B cell (primary cell): ENCODE results near the gene HS3ST5. TPM values are rescaled to one million over a fixed set of nuclear protein-coding genes. Genes with fewer than 3 reads are reported as not detected.

Experiments used
- ATAC-seq: fragments of 200-7000 bp; cut with Tn5 transposase; one replicate; pipeline ENCODE4 v1.10.0; 2021; ENCODE audit warnings: low read depth, mild to moderate bottlenecking, moderate number of reproducible peaks, moderate library complexity
- CTCF ChIA-PET: fragments of 350-600 bp; sonication (Branson Sonifier 250); formaldehyde crosslinking; loops from one replicate; lab custom pipeline; 2021; ENCODE audit warnings: antibody characterized with exemption, inconsistent platforms; lab: Charles Lee
- POLR2A ChIA-PET: fragments of 350-600 bp; sonication (Branson Sonifier 250); formaldehyde crosslinking; loops from one replicate; lab custom pipeline; 2021; ENCODE audit warnings: antibody characterized with exemption; lab: Charles Lee
- DNase-seq: peaks from one replicate; pipeline ENCODE4 v3.0.0; 2013
- H2AFZ ChIP-seq: 2 replicates; pipeline ENCODE4 v1.6.1; 2012; ENCODE audit warnings: mild to moderate bottlenecking, low read depth, low read length; ENCODE audit not compliant: insufficient read depth, poor library complexity, severe bottlenecking
- H3K27ac ChIP-seq, 2 donors: 1 replicate in 1 of 2; 2 replicates in 1 of 2; pipeline ENCODE4 v1.5.1; 2012 to 2013; ENCODE audit warnings: low read length in 2 of 2, mild to moderate bottlenecking in 2 of 2, moderate library complexity in 1 of 2
- H3K27me3 ChIP-seq, 4 experiments: fragments of 200-600 bp in 1 of 4; sonication (generic) in 1 of 4; replicated peaks in 1 of 4; 1 replicate in 2 of 4; 2 replicates in 2 of 4; pipeline versions ENCODE4 v1.6.1 to v1.7.0; 2013 to 2016; ENCODE audit warnings: low read length in 3 of 4, mild to moderate bottlenecking in 2 of 4, mixed read lengths in 1 of 4, moderate library complexity in 1 of 4; ENCODE audit not compliant: insufficient read depth in 4 of 4, control insufficient read depth in 3 of 4; ENCODE audit errors: control extremely low read depth in 1 of 4
- H3K36me3 ChIP-seq, 2 experiments: replicated peaks in 1 of 2; 1 replicate in 1 of 2; 2 replicates in 1 of 2; pipeline versions ENCODE4 v1.6.1 to v1.7.1; 2013; ENCODE audit warnings: low read length in 1 of 2; ENCODE audit not compliant: insufficient read depth in 2 of 2, control insufficient read depth in 1 of 2; ENCODE audit errors: control extremely low read depth in 1 of 2, extremely low read depth in 1 of 2
- H3K4me1 ChIP-seq, 2 donors: fragments of 200-600 bp in 1 of 2; sonication (generic) in 1 of 2; 1 replicate in 1 of 2; 2 replicates in 1 of 2; pipeline versions ENCODE4 v1.5.1 to v1.6.1; 2013 to 2017; ENCODE audit warnings: low read length in 2 of 2; ENCODE audit not compliant: control insufficient read depth in 2 of 2, insufficient read depth in 2 of 2
- H3K4me2 ChIP-seq: replicated peaks from 2 replicates; pipeline ENCODE3; 2012; ENCODE audit warnings: mild to moderate bottlenecking, low read depth, low read length; ENCODE audit not compliant: poor library complexity, severe bottlenecking
- H3K4me3 ChIP-seq, 5 experiments: fragments of 200-600 bp in 1 of 5; sonication (generic) in 1 of 5; 1 replicate in 3 of 5; 2 replicates in 2 of 5; pipeline versions ENCODE4 v1.5.1 to v1.7.0; 2011 to 2016; ENCODE audit warnings: low read length in 4 of 5, mild to moderate bottlenecking in 4 of 5, low read depth in 2 of 5, control low read depth in 1 of 5, moderate library complexity in 1 of 5; ENCODE audit not compliant: insufficient read depth in 1 of 5; ENCODE audit errors: control extremely low read depth in 1 of 5, extremely low read depth in 1 of 5
- H3K79me2 ChIP-seq: fragments of 200-600 bp; sonication (generic); one replicate; pipeline ENCODE4 v1.6.0; 2016; ENCODE audit warnings: low read length; ENCODE audit not compliant: control insufficient read depth, insufficient read depth
- H3K9ac ChIP-seq: fragments of 200-600 bp; sonication (generic); 2 replicates; pipeline ENCODE4 v1.6.1; 2017; ENCODE audit warnings: mild to moderate bottlenecking, low read length, moderate library complexity
- H3K9me3 ChIP-seq, 3 donors: one replicate each; pipeline versions ENCODE4 v1.6.1 to v1.7.1; 2013; ENCODE audit warnings: low read length in 2 of 3; ENCODE audit not compliant: control insufficient read depth in 2 of 3, insufficient read depth in 1 of 3; ENCODE audit errors: control extremely low read depth in 1 of 3
- H4K20me1 ChIP-seq: 2 replicates; pipeline ENCODE4 v1.6.0; 2012; ENCODE audit warnings: mild to moderate bottlenecking, low read length; ENCODE audit not compliant: insufficient read depth, control insufficient read depth, poor library complexity, severe bottlenecking
- H3K27ac Mint-ChIP-seq: one replicate; pipeline ENCODE4 v1.8.0; 2021; ENCODE audit warnings: mixed read lengths
- H3K27me3 Mint-ChIP-seq: one replicate; pipeline ENCODE4 v1.8.0; 2021; ENCODE audit warnings: mixed read lengths
- H3K4me1 Mint-ChIP-seq: one replicate; pipeline ENCODE4 v1.8.0; 2021; ENCODE audit warnings: mixed read lengths
- H3K4me3 Mint-ChIP-seq: one replicate; pipeline ENCODE4 v1.8.0; 2021; ENCODE audit warnings: mixed read lengths
- H3K9me3 Mint-ChIP-seq: one replicate; pipeline ENCODE4 v1.8.0; 2022; ENCODE audit warnings: mixed read lengths; ENCODE audit not compliant: insufficient read depth
- CTCF ChIP-seq: fragments of 200-600 bp; IDR thresholded peaks from one replicate; pipeline ENCODE4 v1.8.0; 2022; ENCODE audit warnings: antibody characterized with exemption, mild to moderate bottlenecking
- EZH2 ChIP-seq: IDR thresholded peaks from 2 replicates; pipeline ENCODE4 v1.6.1; 2012; ENCODE audit warnings: borderline replicate concordance, low read depth, mild to moderate bottlenecking, moderate library complexity, low read length; ENCODE audit not compliant: insufficient read depth, poor library complexity, severe bottlenecking
- WGBS: methylation state at CpG from one replicate; pipeline ENCODE4 v1.1.5; 2013; ENCODE audit warnings: missing lambda C conversion rate; ENCODE audit not compliant: insufficient coverage; 5-methylcytosine and 5-hydroxymethylcytosine counted together
- intact Hi-C: fragments of 100-400 bp; cut with micrococcal nuclease; formaldehyde crosslinking; loops from one replicate; pipeline ENCODE4 v1.10.0; 2022
- polyA plus RNA-seq: library from polyadenylated mRNA; depleted of rRNA; stranded (reverse); fragments of >200 nt; gene quantifications from 2 replicates; pipeline ENCODE4 v1.2.3, GENCODE V29; 2012
- total RNA-seq, 2 donors: library from RNA; stranded (reverse); fragments of 120-200 nt in 1 of 2; gene quantifications; 1 replicate in 1 of 2; 2 replicates in 1 of 2; pipeline versions ENCODE4 v1.2.3 to v1.2.4, GENCODE V29; 2013 to 2022

HS3ST5 gene
- total and polyA plus RNA-seq, 2 donors (not counting 1 experiment from before 2014, with no cell fraction given) = not detected

GRCh38 chr6:114125576-114125975 lies 217.2 kb downstream of the HS3ST5 start:
- no peaks in the 10 kb centered on the region for H3K9me3 ChIP-seq
- H3K27ac ChIP-seq = no peak overlapping the region
- Mint-ChIP-seq H3K4me1 (no peaks in the 10 kb centered on the region), H3K4me3 (no peak overlapping the region), H3K27ac (no peak overlapping the region), H3K9me3 (no peaks in the 10 kb centered on the region), H3K27me3 (peaks cover 6% of the 10 kb centered on the region)
- no peak for ATAC-seq
- H3K4me1 ChIP-seq = no peaks in the 10 kb centered on the region
- no peak overlapping the region for H3K4me2 ChIP-seq
- ChIA-PET CTCF (no interaction called here), POLR2A (no interaction called here)
- H3K4me3 ChIP-seq = no peak overlapping the region
- no peaks in the 10 kb centered on the region for H3K79me2 ChIP-seq
- no peaks in the 10 kb centered on the region for H3K36me3 ChIP-seq
- 72% methylated on average over 3 of the region's 3 CpGs for WGBS
- TF ChIP-seq CTCF (no peak), EZH2 (no peak)
- no peak overlapping the region for H3K9ac ChIP-seq
- no peaks in the 10 kb centered on the region for H3K27me3 ChIP-seq
- DNase-seq = no peak
- no peaks in the 10 kb centered on the region for H4K20me1 ChIP-seq
- intact Hi-C loops = no loop called here
- no peak overlapping the region for H2AFZ ChIP-seq

- Histone ChIP-seq H3K9me3 (no peaks in the 10 kb centered on the region), H4K20me1 (no peaks in the 10 kb centered on the region), H2AFZ (no peak overlapping the region), H3K27ac (no peak overlapping the region), H3K9ac (no peak overlapping the region), H3K4me1 (no peaks in the 10 kb centered on the region), H3K79me2 (no peaks in the 10 kb centered on the region), H3K36me3 (no peaks in the 10 kb centered on the region), H3K4me3 (no peak overlapping the region), H3K4me2 (no peak overlapping the region), H3K27me3 (no peaks in the 10 kb centered on the region)
- ATAC-seq = no peak
- no peak for DNase-seq
- intact Hi-C loops = no loop called here
- CTCF ChIA-PET = no interaction called here
- no peak overlapping the region for H3K27ac Mint-ChIP-seq
- POLR2A ChIA-PET = no interaction called here
- H3K4me1 Mint-ChIP-seq = no peaks in the 10 kb centered on the region
- TF ChIP-seq CTCF (no peak), EZH2 (no peak)
- H3K27me3 Mint-ChIP-seq = peaks cover 13% of the 10 kb centered on the region
- 90% methylated on average over 2 of the region's 5 CpGs for WGBS
- no peak overlapping the region for H3K4me3 Mint-ChIP-seq
- H3K9me3 Mint-ChIP-seq = no peaks in the 10 kb centered on the region
These were observed 220.7 kb downstream of the HS3ST5 start for GRCh38 chr6:114121913-114122662.
